Measurements from ENCODE around the gene TNRC6C.
"Not testable (repeated sequence)": the region's sequence is repeated elsewhere in the genome, so short reads cannot be mapped to it uniquely, and the experiment has no call there.

The TNRC6C gene

DNA sequence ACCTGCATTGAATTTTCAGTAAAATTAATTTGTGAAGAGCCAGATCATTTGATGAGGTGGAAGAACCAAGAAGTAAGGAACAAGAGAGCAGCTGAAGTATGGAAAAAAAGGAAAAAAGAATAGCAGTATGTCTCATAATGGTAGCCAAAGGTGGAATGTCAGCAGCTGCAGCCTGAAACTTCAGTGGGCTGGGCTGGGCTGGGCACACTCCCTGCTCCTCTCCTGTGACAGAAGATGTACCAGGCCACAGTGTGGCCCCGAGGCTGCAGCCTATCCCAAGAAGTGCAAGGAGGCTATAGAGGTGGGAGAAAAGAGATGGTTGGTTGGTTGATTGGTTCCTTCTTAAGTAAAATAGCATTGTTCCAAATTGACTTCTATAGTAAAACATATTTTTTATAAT is 84.5 kb downstream of the TNRC6C start:
- no peak for DNase-seq (ENCODE audit: low spot score)

DNA sequence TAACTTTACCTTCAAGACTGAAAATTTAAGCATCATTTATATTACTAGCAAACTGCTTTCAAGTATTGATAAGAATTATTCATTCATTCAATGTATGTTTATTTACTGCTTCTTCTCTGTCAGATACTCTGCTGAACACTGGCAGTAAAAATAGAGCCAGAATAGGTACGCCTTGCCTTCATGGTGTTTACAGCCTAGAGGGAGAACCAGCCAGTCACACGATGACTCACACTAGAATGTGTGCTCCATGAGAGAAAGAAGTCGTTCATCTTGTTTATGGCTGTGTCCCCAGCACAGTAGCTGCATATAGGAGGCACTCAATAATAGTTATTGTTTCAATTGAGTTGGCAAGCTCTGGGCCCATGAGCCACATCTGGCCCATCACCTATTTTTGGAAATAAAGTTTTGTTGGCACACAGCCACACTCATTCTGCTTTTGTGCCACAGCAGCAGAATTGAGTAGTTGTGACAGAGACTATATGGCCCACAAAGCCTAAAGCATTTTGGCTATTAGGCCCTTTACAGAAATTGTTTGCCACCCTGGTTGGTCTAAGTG is 85.9 kb downstream of the TNRC6C start:
- no peak for DNase-seq (ENCODE audit: low spot score)

DNA sequence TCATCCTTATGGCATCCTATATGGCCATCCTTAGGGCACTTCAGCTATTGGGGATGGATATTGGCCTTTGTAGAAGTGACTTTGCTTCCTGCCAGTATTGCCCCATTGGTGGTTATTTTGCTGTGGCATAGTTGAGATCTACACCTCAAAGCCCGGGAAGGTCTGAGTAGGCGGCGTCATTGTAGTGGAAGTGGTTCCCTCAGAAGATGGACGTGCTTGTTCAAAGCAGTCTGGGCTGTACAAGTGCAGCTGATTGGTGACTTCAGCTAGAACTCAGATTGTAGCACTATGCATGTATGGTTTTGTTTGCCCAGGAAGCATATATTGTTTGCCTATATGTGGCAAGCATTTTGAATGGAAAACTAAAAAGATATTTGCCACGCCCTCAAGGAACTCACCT is 86.8 kb downstream of the TNRC6C start:
- no peak for DNase-seq (ENCODE audit: low spot score)

DNA sequence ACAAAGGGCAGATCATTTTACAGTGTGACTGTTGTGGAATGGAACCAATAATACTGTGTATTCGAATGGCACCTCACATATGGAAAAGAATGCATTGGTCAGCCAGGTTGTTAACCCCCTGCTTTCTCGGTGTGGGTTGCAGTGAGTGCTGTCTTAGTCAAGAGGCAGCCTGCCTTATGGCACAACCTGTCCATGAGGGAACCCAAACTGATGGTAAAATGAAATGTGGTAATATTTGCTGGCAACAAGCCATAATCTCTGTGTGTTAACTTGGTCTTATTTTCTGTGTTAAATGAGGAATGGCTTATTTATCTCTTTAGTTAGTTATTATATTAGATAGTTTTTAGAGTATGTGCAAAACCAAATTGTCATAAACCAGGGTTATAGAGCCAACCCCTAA is 88.4 kb downstream of the TNRC6C start:
- no peak for DNase-seq (ENCODE audit: low spot score)

DNA sequence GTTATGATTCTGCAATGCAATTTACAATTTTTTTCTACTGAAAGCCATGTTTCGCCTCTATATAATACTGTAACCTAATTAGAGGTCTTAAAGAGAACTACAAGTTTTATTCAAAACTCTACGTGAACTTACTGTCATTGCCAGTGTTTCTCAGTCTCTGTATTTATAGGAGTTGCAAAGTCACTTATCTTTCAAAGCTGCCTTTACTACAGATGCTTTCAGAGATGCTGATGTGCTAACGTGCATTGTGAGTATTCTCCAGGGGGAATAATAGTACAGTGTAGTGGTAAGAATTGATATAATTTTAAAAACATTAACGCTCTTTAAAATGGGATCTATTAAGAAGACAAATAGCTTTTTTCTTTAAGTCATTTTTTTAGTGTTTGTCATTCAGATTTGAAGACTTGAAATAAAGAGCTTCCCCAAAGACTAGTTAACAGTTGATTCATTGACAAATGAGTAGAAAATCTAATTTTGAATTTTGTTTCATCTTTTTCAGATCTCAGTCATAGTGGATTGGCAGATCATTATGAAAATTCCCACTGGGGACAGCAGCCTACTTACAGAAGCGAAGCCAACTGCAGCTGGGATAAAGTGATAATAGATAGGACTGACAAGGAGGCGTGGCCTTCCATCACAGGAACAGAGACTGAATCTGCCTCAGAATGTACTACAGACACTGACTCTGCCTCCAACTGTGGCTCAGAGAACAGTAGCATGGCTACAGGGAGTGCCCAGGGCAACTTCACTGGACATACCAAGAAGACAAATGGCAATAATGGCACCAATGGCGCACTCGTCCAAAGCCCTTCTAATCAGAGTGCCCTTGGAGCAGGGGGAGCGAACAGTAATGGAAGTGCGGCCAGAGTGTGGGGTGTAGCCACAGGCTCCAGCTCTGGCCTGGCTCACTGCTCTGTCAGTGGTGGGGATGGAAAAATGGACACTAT is 90.1 kb downstream of the TNRC6C start:
- no peak for DNase-seq (ENCODE audit: low spot score)

GRCh38 chr17:78049609-78050008 is 91.1 kb downstream of the TNRC6C start:
- DNase-seq (ENCODE audit: low spot score), result no peak

- DNase-seq (ENCODE audit: low spot score), result no peak
Observed at GRCh38 chr17:78051186-78051972, 92.9 kb downstream of the TNRC6C start.

DNA sequence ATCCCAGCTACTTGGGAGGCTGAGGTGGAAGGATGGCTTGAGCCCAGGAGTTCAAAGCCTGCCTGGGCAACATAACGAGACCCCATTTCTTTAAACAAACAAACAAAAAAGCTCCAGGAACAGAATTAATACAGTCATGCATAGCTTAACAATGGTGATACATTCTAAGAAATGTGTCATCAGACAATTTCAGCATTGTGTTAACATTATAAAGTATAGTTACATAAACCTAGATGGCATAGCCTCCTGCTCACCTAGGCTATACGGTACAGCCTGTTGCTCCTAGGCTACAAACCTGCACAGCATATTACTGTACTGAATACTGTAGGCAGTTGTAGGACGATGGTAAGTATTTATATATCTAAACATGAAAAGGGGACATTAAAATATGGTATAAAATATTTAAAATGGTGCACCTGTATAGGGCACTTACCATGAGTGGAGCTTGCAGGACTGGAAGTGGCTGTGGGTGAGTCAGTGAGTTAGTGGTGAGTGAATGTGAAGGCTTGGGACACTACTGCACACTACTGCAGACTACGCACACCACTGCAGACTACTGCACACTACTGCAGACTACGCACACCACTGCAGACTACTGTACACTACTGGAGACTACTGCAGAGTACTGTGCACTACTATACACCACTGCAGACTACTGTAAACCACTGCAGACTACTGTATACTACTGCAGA is 95.4 kb downstream of the TNRC6C start:
- no peak for DNase-seq (ENCODE audit: low spot score)

GRCh38 chr17:78057113-78057740 is 98.7 kb downstream of the TNRC6C start:
- DNase-seq (ENCODE audit: low spot score), result no peak

DNA sequence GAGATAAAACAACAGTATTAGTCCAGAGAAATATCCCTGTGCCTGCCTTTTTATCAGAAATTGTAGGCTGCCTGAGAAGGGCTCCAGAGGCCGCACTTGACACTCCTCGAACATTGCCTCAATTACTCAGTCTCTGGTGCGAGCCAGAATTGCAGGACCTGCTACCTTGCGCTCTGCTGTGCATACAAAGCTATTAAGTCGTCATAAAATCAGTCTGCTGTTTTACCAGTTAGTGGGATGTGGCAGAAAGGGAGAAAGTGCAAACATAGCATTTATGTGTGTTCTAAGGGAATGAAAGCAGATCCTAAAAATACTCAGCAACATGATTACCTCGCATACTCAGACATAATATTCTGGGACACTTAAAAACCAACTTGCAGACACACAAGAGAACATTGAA is 99.5 kb downstream of the TNRC6C start:
- no peak for DNase-seq (ENCODE audit: low spot score)

DNA sequence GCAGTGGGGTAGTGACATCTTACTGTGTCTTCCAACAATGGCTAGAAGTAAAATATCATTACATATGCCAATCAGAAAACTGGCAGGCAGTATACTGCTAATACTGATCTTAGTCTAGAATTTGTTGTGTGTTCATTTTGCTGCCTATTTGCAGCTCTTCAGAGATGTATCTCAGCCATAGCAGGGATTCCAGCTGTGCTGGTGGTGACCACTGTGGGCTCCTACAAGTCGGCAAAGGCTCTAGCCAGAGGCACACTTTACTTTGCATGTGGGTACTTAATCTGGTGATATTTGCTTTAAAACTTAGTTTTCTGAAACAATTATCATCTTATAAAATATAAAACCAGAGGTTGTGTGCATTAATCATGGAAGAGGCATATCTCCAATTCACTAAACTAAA is 100.1 kb downstream of the TNRC6C start:
- DNase-seq (ENCODE audit: low spot score), result no peak

DNA sequence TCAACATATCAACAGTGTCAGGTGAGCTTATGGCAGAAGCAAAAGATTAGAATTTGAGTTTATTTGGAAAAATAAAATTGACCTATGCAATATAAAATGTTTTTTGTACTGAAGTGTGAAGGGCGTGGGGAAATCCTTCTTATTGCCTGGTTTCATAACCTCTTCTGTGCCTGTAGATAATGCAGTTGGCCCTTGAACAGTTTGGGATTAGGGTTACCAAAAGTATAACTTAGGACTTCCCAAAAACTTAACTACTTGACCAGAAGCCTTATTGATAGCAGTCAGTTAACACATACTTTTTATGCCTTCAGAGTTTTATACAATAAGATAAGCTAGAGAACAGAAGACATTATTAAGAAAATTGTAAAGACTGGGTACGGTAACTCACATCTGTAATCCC is 104.1 kb downstream of the TNRC6C start:
- no peak for DNase-seq (ENCODE audit: low spot score)

- no peak for DNase-seq (ENCODE audit: low spot score)
Observed at GRCh38 chr17:78063489-78063888, 105.0 kb downstream of the TNRC6C start.

GRCh38 chr17:78064708-78065107 is 106.2 kb downstream of the TNRC6C start:
- no peak for DNase-seq (ENCODE audit: low spot score)

GRCh38 chr17:78066976-78067375 is 108.5 kb downstream of the TNRC6C start:
- DNase-seq (ENCODE audit: low spot score), result not testable (repeated sequence)

GRCh38 chr17:78069695-78070094 is 111.2 kb downstream of the TNRC6C start:
- DNase-seq (ENCODE audit: low spot score), result no peak

GRCh38 chr17:78072961-78073360 is 114.5 kb downstream of the TNRC6C start:
- DNase-seq (ENCODE audit: low spot score), result no peak

DNA sequence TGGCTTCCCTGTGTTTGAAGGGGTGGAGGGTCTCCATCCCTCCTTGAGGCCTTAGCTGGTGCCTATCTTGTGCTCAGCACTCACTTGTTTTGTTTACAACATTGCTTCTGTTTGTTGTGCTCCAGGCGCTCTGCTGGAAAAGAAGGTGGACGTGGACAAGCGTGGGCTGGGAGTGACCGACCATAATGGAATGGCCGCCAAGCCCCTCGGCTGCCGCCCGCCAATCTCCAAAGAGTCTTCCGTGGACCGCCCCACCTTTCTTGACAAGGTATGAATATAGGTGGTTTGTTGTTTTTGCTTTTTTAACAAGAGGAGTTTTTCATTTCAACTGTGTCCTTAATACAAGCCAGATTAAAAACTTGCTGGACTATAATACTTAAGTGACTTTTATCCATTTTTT is 116.5 kb downstream of the TNRC6C start:
- no peak for DNase-seq (ENCODE audit: low spot score)

- DNase-seq (ENCODE audit: low spot score), result peak; percentile 86
Observed at GRCh38 chr17:78075545-78075944, 117.0 kb downstream of the TNRC6C start.

DNA sequence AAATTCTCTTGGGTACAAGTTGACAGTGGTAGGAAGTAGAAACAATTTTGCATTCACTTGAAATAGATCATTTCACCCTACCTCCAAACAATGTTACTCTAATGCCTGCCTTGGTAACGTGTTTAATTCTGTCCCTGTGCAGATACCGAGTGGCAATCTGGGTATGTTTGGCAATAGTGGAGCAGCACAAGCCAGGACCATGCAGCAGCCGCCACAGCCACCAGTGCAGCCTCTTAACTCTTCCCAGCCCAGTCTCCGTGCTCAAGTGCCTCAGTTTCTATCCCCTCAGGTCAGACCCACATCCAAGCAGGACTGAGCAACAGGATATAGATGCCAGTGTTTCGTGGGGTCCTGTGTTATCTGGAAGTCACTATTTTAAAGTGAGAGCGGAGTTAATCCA is 120.8 kb downstream of the TNRC6C start:
- DNase-seq (ENCODE audit: low spot score), result no peak

- no peak for DNase-seq (ENCODE audit: low spot score)
Observed at GRCh38 chr17:78081551-78081950, 123.0 kb downstream of the TNRC6C start.
